Measurements from ENCODE around the gene DBN1.
A peak's percentile ranks its signal among the peaks of the same experiment; 100 is the strongest.

The DBN1 gene

GRCh38 chr5:177465044-177465443 is 8.4 kb downstream of the DBN1 start:
- H3K9me3 ChIP-seq (ENCODE audit: control insufficient read depth, low read length), result no peaks in the 10 kb centered on the region
- H3K23ac ChIP-seq (ENCODE audit: low read length in 2 of 2), result no peak overlapping the region
- no peak overlapping the region for H3K4ac ChIP-seq (ENCODE audit: low read depth in 1 of 2, low read length in 2 of 2)
- H3K4me2 ChIP-seq (ENCODE audit: low read length, poor library complexity, severe bottlenecking), result no peak overlapping the region
- no peak overlapping the region for H2BK15ac ChIP-seq (ENCODE audit: low read depth, poor library complexity, severe bottlenecking)
- no peak overlapping the region for H2AK5ac ChIP-seq (ENCODE audit: low read length, severe bottlenecking)
- no peak overlapping the region for H4K91ac ChIP-seq (ENCODE audit: low read length)
- H3K4me1 ChIP-seq (ENCODE audit: control insufficient read depth, insufficient read depth, low read depth, low read length), result peaks cover 26% of the 10 kb centered on the region
- no peak overlapping the region for H3K14ac ChIP-seq (ENCODE audit: low read length in 2 of 2)
- no peak overlapping the region for H4K8ac ChIP-seq (ENCODE audit: low read length)
- H2BK120ac ChIP-seq (ENCODE audit: low read depth, low read length), result no peak overlapping the region
- no peak overlapping the region for H3K9ac ChIP-seq (ENCODE audit: low read length)
- H3K79me1 ChIP-seq (replicated peaks; ENCODE audit: low read length, poor library complexity, severe bottlenecking), result peaks cover 11% of the 10 kb centered on the region
- H2AFZ ChIP-seq (ENCODE audit: low read depth, low read length), result no peak overlapping the region
- peaks cover 64 to 79% of the 10 kb centered on the region in 2 experiments for H3K36me3 ChIP-seq (ENCODE audit: control insufficient read depth in 1 of 2, insufficient read depth in 2 of 2, low read depth in 1 of 2, low read length in 2 of 2)
- no peak overlapping the region for H3K4me3 ChIP-seq (ENCODE audit: insufficient read depth in 1 of 2, low read depth in 1 of 2, low read length in 2 of 2)
- no peak overlapping the region for H2BK12ac ChIP-seq (ENCODE audit: low read length in 2 of 2)
- H2BK5ac ChIP-seq (ENCODE audit: low read depth, low read length, poor library complexity, severe bottlenecking), result no peak overlapping the region
- no peaks in the 10 kb centered on the region for H3K27me3 ChIP-seq (ENCODE audit: control insufficient read depth in 1 of 2, insufficient read depth in 1 of 2, low read length in 2 of 2)
- no peak overlapping the region for H3K18ac ChIP-seq (ENCODE audit: low read depth in 1 of 2, low read length in 2 of 2)
- WGBS, result 90% methylated on average over 5 of the region's 11 CpGs
- no peak for DNase-seq
- no peak overlapping the region for H3K27ac ChIP-seq (ENCODE audit: low read length, poor library complexity, severe bottlenecking)

GRCh38 chr5:177462021-177462670 is 11.3 kb downstream of the DBN1 start:
- Histone ChIP-seq H3K4ac (ENCODE audit: low read depth in 1 of 2, low read length in 2 of 2) (no peak overlapping the region), H3K18ac (ENCODE audit: low read depth in 1 of 2, low read length in 2 of 2) (no peak overlapping the region), H4K8ac (ENCODE audit: low read length) (peak overlapping the region; percentile 17), H3K23ac (ENCODE audit: low read length in 2 of 2) (no peak overlapping the region), H2AFZ (ENCODE audit: low read depth, low read length) (no peak overlapping the region), H2AK5ac (ENCODE audit: low read length, severe bottlenecking) (no peak overlapping the region), H3K9ac (ENCODE audit: low read length) (no peak overlapping the region), H3K27ac (ENCODE audit: low read length, poor library complexity, severe bottlenecking) (peak overlapping the region; percentile 48), H3K4me3 (ENCODE audit: insufficient read depth in 1 of 2, low read depth in 1 of 2, low read length in 2 of 2) (no peak overlapping the region), H3K36me3 (ENCODE audit: control insufficient read depth in 1 of 2, insufficient read depth in 2 of 2, low read depth in 1 of 2, low read length in 2 of 2) (peaks cover 78 to 79% of the 10 kb centered on the region in 2 experiments), H2BK5ac (ENCODE audit: low read depth, low read length, poor library complexity, severe bottlenecking) (no peak overlapping the region), H3K9me3 (ENCODE audit: control insufficient read depth, low read length) (no peaks in the 10 kb centered on the region), H3K14ac (ENCODE audit: low read length in 2 of 2) (no peak overlapping the region), H3K27me3 (ENCODE audit: control insufficient read depth in 1 of 2, insufficient read depth in 1 of 2, low read length in 2 of 2) (no peaks in the 10 kb centered on the region), H3K4me1 (ENCODE audit: control insufficient read depth, insufficient read depth, low read depth, low read length) (peaks cover 11% of the 10 kb centered on the region), H2BK12ac (ENCODE audit: low read length in 2 of 2) (no peak overlapping the region), H4K91ac (ENCODE audit: low read length) (no peak overlapping the region), H2BK15ac (ENCODE audit: low read depth, poor library complexity, severe bottlenecking) (no peak overlapping the region), H3K79me1 (replicated peaks; ENCODE audit: low read length, poor library complexity, severe bottlenecking) (peaks cover 15% of the 10 kb centered on the region), H2BK120ac (ENCODE audit: low read depth, low read length) (no peak overlapping the region), H3K4me2 (ENCODE audit: low read length, poor library complexity, severe bottlenecking) (no peak overlapping the region)
- DNase-seq, result no peak
- WGBS, result 93% methylated on average over 27 of the region's 27 CpGs

GRCh38 chr5:177459819-177460628 is 13.4 kb downstream of the DBN1 start:
- 98% methylated on average over 28 of the region's 28 CpGs for WGBS

GRCh38 chr5:177459357-177459756 is 14.1 kb downstream of the DBN1 start:
- H3K9ac ChIP-seq (ENCODE audit: low read length), result no peak overlapping the region
- H3K4ac ChIP-seq (ENCODE audit: low read depth in 1 of 2, low read length in 2 of 2), result no peak overlapping the region
- no peak overlapping the region for H3K4me2 ChIP-seq (ENCODE audit: low read length, poor library complexity, severe bottlenecking)
- H3K14ac ChIP-seq (ENCODE audit: low read length in 2 of 2), result no peak overlapping the region
- H2BK12ac ChIP-seq (ENCODE audit: low read length in 2 of 2), result no peak overlapping the region
- H2AFZ ChIP-seq (ENCODE audit: low read depth, low read length), result no peak overlapping the region
- H3K4me1 ChIP-seq (ENCODE audit: control insufficient read depth, insufficient read depth, low read depth, low read length), result peaks cover 31% of the 10 kb centered on the region
- no peak overlapping the region for H2BK15ac ChIP-seq (ENCODE audit: low read depth, poor library complexity, severe bottlenecking)
- peaks cover 62 to 72% of the 10 kb centered on the region in 2 experiments for H3K36me3 ChIP-seq (ENCODE audit: control insufficient read depth in 1 of 2, insufficient read depth in 2 of 2, low read depth in 1 of 2, low read length in 2 of 2)
- H4K8ac ChIP-seq (ENCODE audit: low read length), result no peak overlapping the region
- no peak overlapping the region for H2AK5ac ChIP-seq (ENCODE audit: low read length, severe bottlenecking)
- no peaks in the 10 kb centered on the region for H3K27me3 ChIP-seq (ENCODE audit: control insufficient read depth in 1 of 2, insufficient read depth in 1 of 2, low read length in 2 of 2)
- no peaks in the 10 kb centered on the region for H3K9me3 ChIP-seq (ENCODE audit: control insufficient read depth, low read length)
- H3K23ac ChIP-seq (ENCODE audit: low read length in 2 of 2), result no peak overlapping the region
- H3K4me3 ChIP-seq (ENCODE audit: insufficient read depth in 1 of 2, low read depth in 1 of 2, low read length in 2 of 2), result no peak overlapping the region
- no peak overlapping the region for H4K91ac ChIP-seq (ENCODE audit: low read length)
- no peak for DNase-seq
- H2BK5ac ChIP-seq (ENCODE audit: low read depth, low read length, poor library complexity, severe bottlenecking), result no peak overlapping the region
- no peak overlapping the region for H3K27ac ChIP-seq (ENCODE audit: low read length, poor library complexity, severe bottlenecking)
- H3K18ac ChIP-seq (ENCODE audit: low read depth in 1 of 2, low read length in 2 of 2), result no peak overlapping the region
- H3K79me1 ChIP-seq (replicated peaks; ENCODE audit: low read length, poor library complexity, severe bottlenecking), result peaks cover 8% of the 10 kb centered on the region
- 90% methylated on average over 11 of the region's 11 CpGs for WGBS
- H2BK120ac ChIP-seq (ENCODE audit: low read depth, low read length), result no peak overlapping the region

More at GRCh38 chr5:177459819-177460628, 13.4 kb downstream of the DBN1 start:
- H2BK5ac ChIP-seq (ENCODE audit: low read depth, low read length, poor library complexity, severe bottlenecking), result no peak overlapping the region
- H2AK5ac ChIP-seq (ENCODE audit: low read length, severe bottlenecking), result no peak overlapping the region
- no peak overlapping the region for H4K91ac ChIP-seq (ENCODE audit: low read length)
- H3K14ac ChIP-seq (ENCODE audit: low read length in 2 of 2), result no peak overlapping the region
- no peaks in the 10 kb centered on the region for H3K9me3 ChIP-seq (ENCODE audit: control insufficient read depth, low read length)
- no peak overlapping the region for H2BK120ac ChIP-seq (ENCODE audit: low read depth, low read length)
- H3K79me1 ChIP-seq (replicated peaks; ENCODE audit: low read length, poor library complexity, severe bottlenecking), result peaks cover 8% of the 10 kb centered on the region
- no peak overlapping the region for H3K4ac ChIP-seq (ENCODE audit: low read depth in 1 of 2, low read length in 2 of 2)
- no peak overlapping the region for H2BK15ac ChIP-seq (ENCODE audit: low read depth, poor library complexity, severe bottlenecking)
- no peak overlapping the region for H3K9ac ChIP-seq (ENCODE audit: low read length)
- no peak overlapping the region for H3K23ac ChIP-seq (ENCODE audit: low read length in 2 of 2)
- no peak for DNase-seq
- peaks cover 27% of the 10 kb centered on the region for H3K4me1 ChIP-seq (ENCODE audit: control insufficient read depth, insufficient read depth, low read depth, low read length)
- no peak overlapping the region for H2BK12ac ChIP-seq (ENCODE audit: low read length in 2 of 2)
- H3K27ac ChIP-seq (ENCODE audit: low read length, poor library complexity, severe bottlenecking), result no peak overlapping the region
- no peak overlapping the region for H3K4me2 ChIP-seq (ENCODE audit: low read length, poor library complexity, severe bottlenecking)
- no peaks in the 10 kb centered on the region for H3K27me3 ChIP-seq (ENCODE audit: control insufficient read depth in 1 of 2, insufficient read depth in 1 of 2, low read length in 2 of 2)
- no peak overlapping the region for H2AFZ ChIP-seq (ENCODE audit: low read depth, low read length)
- H3K36me3 ChIP-seq (ENCODE audit: control insufficient read depth in 1 of 2, insufficient read depth in 2 of 2, low read depth in 1 of 2, low read length in 2 of 2), result peaks cover 63 to 72% of the 10 kb centered on the region in 2 experiments
- H3K18ac ChIP-seq (ENCODE audit: low read depth in 1 of 2, low read length in 2 of 2), result no peak overlapping the region
- H3K4me3 ChIP-seq (ENCODE audit: insufficient read depth in 1 of 2, low read depth in 1 of 2, low read length in 2 of 2), result no peak overlapping the region
- H4K8ac ChIP-seq (ENCODE audit: low read length), result no peak overlapping the region

Measured in mesenchymal stem cell (in vitro differentiated cells and primary cell).